ENCODE results near the gene RFT1. TPM values are rescaled to one million over a fixed set of nuclear protein-coding genes. Genes with fewer than 3 reads are reported as not detected.

Gene RFT1
- total RNA-seq, 1 donor from 2014 or later, result 15.5 TPM

DNA sequence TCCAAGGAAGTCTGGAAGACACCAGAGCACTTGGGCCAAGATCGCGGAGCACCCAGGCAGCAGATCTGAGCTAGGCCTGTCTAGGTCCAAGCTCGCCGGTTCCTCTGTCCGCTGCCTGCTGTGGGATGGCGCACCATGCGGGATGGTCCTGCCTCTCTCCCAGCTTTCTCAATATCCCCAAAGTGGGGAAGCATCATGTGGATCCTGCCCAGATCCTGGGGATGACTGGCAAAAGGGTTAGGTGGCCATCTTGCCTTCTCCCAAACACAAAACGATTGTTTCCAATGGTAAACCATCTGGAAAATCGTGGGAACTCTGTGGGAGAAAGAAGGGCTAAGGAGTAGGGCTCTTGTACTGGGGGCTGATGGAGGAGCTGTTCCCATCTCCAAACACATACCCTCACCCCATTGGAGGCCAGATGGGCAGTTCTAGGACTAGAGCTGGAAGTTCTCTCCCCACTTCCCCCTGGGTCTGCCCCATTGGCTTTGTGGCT lies 39.6 kb upstream of the RFT1 start:
- Histone ChIP-seq H3K4me3 (ENCODE audit: low read depth, low read length) (no peak overlapping the region), H3K27me3 (ENCODE audit: control insufficient read depth, insufficient read depth, low read length) (no peaks in the 10 kb centered on the region), H3K36me3 (ENCODE audit: control insufficient read depth, insufficient read depth, low read length) (peaks cover 18% of the 10 kb centered on the region)
- TF ChIP-seq, protein P1, sequence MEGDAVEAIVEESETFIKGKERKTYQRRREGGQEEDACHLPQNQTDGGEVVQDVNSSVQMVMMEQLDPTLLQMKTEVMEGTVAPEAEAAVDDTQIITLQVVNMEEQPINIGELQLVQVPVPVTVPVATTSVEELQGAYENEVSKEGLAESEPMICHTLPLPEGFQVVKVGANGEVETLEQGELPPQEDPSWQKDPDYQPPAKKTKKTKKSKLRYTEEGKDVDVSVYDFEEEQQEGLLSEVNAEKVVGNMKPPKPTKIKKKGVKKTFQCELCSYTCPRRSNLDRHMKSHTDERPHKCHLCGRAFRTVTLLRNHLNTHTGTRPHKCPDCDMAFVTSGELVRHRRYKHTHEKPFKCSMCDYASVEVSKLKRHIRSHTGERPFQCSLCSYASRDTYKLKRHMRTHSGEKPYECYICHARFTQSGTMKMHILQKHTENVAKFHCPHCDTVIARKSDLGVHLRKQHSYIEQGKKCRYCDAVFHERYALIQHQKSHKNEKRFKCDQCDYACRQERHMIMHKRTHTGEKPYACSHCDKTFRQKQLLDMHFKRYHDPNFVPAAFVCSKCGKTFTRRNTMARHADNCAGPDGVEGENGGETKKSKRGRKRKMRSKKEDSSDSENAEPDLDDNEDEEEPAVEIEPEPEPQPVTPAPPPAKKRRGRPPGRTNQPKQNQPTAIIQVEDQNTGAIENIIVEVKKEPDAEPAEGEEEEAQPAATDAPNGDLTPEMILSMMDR (IDR thresholded peaks at IDR 0.05; ENCODE audit: insufficient read depth, low read length, severe bottlenecking), result no peak
- no peak for DNase-seq (ENCODE audit: low read depth)
- FAIRE-seq, result no peak

DNA sequence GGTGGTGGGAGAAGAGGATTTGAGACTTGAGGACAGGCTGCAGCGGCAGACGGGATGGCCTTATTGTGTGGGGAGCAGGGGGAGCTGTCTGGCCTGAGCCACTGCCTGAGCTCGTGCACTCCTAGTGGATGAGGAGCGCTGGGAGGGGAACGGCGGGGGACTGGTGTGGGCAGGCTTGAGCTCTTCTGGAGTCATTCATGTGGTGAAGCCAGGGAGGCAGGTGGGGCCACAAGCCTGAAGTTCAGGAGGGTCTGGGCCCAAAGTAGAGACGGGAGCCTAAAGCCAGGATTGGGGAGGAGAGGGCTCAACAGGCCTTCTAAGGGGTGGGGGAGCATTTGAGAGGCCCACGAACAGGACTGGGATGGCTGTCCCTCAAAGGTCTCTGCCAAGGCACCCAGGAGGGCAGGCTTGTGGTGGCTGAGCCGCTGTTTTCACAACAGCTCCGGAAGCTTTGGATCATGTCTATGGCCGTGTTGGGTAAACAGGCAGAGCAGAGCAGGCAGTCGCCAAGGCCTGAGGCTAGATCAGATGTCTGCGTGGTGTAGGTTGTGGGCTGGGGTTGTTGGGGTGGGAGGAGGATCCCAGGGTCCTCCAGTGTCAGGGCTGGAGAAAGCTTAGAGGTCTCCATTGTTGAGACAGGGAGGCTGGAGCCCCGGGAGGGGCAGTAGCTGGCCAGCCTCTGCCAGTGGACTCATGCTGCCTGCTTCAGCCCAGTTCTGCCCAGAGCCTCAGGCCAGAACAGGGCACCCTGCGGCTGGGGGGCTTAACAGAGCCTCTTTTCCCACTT lies 39.0 kb upstream of the RFT1 start:
- TF ChIP-seq, protein P1 (IDR thresholded peaks at IDR 0.05; ENCODE audit: insufficient read depth, low read length, severe bottlenecking), result no peak
- DNase-seq (ENCODE audit: low read depth) (no peak), FAIRE-seq (no peak)
- no peak overlapping the region for H3K4me3 ChIP-seq (ENCODE audit: low read depth, low read length)
- peaks cover 18% of the 10 kb centered on the region for H3K36me3 ChIP-seq (ENCODE audit: control insufficient read depth, insufficient read depth, low read length)
- H3K27me3 ChIP-seq (ENCODE audit: control insufficient read depth, insufficient read depth, low read length), result no peaks in the 10 kb centered on the region

DNA sequence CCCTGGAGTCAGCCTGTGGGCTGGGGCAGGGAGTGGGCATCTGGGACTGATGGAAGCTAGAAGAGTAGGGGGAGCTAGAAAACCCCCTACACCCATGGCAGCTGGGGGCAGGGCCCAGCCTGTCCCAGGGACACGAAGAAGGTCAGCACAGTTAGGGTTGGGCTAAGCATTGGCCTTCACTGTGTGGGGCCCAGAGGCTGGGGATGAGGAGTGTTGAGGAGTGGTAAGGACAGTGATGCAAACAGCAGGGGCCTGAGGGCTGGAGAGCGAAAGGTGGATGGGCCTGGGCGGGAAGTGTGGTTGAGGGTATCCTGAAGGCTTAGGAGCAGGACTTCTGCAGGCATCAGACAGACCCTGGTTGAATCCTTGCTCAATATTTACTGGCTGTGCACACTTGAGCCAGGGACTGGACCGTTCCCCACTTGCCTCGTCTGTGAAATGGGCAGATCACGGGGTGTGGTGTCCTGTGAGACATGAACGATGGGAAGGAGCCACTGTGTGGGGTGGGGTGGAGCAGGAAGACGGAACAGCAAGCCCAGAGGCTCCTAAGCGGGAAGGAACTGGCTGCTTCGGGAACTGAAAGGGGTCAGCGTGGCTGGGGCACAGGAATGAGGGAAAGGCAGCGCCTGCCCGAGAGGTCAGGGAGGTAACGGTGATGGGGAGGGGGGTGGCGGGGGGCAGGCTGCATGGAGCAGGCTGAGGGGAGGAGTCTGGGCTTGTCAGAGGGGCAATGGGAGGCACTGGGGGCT lies 38.1 kb upstream of the RFT1 start:
- Histone ChIP-seq H3K27me3 (ENCODE audit: control insufficient read depth, insufficient read depth, low read length) (no peaks in the 10 kb centered on the region), H3K36me3 (ENCODE audit: control insufficient read depth, insufficient read depth, low read length) (peaks cover 15% of the 10 kb centered on the region), H3K4me3 (ENCODE audit: low read depth, low read length) (no peak overlapping the region)
- peak; percentile 28 for FAIRE-seq
- TF ChIP-seq, protein P1 (IDR thresholded peaks at IDR 0.05; ENCODE audit: insufficient read depth, low read length, severe bottlenecking), result no peak
- no peak for DNase-seq (ENCODE audit: low read depth)

DNA sequence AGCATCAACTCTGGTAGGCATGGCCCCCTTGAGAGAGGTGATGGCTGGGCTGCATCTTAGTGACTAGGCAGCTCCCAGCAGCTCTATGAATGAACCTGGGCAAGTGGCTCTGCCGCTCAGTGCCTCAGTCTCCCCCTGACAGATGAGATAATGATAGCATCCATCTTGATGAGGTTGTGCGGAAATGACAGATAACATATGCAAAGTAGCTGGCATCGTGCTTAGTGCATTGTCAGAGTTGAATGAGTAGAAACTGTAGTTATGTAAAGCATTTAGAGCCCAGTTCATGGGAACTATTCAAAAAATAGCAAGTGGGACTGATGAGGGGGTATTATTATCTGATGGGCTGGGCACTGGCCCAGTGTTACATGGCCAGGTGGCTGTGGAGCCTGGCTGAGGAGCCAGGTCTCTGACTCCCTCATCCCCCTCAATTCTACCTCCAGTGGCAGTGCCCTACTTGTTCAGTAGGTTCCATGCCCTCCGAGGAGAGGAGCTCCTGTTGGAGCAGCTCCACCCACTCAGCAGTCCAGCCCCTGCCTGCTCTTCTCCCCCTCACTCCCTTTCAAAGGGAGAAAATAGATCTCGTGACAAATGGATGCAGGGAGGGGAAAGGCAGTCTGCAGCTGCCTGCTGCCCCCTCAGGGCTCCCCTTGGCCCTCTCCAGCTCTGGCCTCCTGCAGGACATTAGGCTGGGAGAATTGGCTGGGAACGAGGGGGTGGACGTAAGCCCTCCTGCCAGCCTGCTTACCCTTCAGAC lies 37.4 kb upstream of the RFT1 start:
- TF ChIP-seq, protein P1 (IDR thresholded peaks at IDR 0.05; ENCODE audit: insufficient read depth, low read length, severe bottlenecking), result no peak
- peaks cover 15% of the 10 kb centered on the region for H3K36me3 ChIP-seq (ENCODE audit: control insufficient read depth, insufficient read depth, low read length)
- no peak overlapping the region for H3K4me3 ChIP-seq (ENCODE audit: low read depth, low read length)
- DNase-seq (ENCODE audit: low read depth), result no peak
- no peaks in the 10 kb centered on the region for H3K27me3 ChIP-seq (ENCODE audit: control insufficient read depth, insufficient read depth, low read length)
- FAIRE-seq, result no peak

DNA sequence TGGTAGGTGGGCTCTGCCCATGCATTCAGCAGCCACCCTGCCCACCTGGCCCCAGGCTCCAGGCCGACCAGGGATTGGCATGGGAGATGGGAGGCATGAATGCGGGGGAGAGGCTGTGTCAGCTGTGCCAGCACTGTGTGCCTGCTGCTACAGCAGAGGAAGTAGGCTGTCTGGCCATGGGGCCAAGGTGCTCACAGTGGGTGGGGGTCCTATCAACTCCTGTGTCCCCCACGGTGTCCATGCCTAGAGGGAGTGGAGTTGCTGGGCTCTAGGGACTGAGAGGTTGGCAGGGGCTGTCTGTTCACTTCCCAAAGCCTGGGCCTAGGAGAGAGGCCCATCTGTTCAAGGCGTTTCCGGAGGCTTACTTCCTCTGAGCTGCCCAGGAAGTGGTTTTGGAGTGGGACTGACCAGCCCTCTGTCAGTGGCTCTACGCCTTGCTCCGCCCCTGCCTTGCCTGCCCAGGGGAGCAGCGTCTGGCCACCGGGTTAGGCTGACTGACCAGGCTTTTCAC lies 36.6 kb upstream of the RFT1 start:
- Histone ChIP-seq H3K36me3 (ENCODE audit: control insufficient read depth, insufficient read depth, low read length) (peaks cover 13% of the 10 kb centered on the region), H3K4me3 (ENCODE audit: low read depth, low read length) (no peak overlapping the region), H3K27me3 (ENCODE audit: control insufficient read depth, insufficient read depth, low read length) (no peaks in the 10 kb centered on the region)
- TF ChIP-seq, protein P1 (IDR thresholded peaks at IDR 0.05; ENCODE audit: insufficient read depth, low read length, severe bottlenecking), result no peak
- DNase-seq (ENCODE audit: low read depth) (no peak), FAIRE-seq (no peak)
